ENCODE results near the gene TLX2. TPM values are rescaled to one million over a fixed set of nuclear protein-coding genes. Genes with fewer than 3 reads are reported as not detected.

Gene TLX2
- total RNA-seq, 1 experiment from 2014 or later, result 4.2 TPM

DNA sequence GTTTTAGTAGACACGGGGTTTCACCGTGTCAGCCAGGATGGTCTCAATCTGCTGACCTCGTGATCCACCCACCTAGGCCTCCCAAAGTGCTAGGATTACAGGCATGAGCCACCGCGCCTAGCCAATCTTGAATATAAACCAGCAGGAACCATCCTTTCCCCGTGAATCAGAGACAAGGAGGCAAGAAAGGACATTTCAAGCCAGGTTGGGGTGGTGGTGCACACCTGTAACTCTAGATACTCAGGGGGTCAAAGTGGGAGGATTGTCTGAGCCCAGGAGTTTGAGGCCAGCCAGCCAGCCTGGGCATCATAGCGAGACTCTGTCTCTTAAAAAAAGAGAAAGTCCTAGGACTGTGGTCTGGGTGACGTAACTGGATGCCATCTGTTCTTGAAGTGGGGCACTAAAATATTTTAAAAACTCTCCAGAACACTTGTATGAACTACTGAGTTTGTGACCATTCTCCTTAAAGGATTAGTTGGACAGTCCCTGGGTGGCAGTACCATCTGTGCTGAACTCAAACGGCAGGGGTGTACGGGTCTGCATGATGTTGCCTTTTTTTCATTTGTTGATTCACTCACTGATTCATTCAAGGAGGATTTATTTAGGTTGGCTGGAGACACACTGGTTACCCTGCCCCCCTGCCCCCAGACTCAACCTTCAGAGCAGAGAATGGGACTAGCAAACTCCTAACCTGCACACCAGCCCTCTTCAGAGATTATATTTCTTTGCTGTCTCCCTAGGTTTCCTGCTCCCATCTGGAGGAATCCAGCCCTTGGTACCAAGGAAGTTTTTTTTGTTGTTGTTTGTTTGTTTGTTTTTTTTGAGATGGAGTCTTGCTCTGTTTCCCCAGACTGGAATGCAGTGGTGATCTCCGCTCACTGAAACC lies 2.9 kb upstream of the TLX2 start:
- DNase-seq (ENCODE audit: low read depth), result no peak

- no peak for DNase-seq (ENCODE audit: low read depth)
Measured at GRCh38 chr2:74512744-74513604, 1.3 kb upstream of the TLX2 start.

- no peak for DNase-seq (ENCODE audit: low read depth)
Measured at GRCh38 chr2:74513605-74514367, 464 bp upstream of the TLX2 start.

GRCh38 chr2:74515271-74515980 lies 1.2 kb downstream of the TLX2 start:
- DNase-seq (ENCODE audit: low read depth), result no peak

DNA sequence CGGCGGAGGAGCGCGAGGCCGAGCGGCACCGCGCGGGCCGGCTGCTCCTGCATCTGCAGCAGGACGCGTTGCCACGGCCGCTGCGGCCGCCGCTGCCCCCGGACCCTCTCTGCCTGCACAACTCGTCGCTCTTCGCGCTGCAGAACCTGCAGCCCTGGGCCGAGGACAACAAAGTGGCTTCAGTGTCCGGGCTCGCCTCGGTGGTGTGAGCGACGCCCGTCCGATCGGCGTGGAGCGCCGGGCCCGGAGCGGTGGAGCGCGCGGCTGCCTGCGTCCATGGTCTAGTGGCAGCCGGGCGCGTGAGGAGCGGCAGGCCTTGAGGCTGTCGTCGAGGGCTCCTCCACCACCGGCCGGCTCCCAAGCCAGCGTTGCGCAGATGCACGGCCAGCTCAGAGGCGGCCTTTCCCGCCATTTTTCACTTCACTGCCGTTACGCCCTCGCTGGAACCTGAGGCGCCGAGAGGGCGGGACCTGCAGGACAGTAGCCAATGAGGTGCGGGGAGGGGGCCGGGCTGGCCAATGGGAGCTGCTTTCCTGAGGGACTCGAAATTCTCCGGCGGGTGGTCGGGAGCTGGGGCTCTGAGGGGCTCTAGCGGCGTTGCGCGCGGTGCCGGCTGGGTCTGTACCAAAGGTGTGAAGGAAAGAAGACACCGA lies 1.9 kb downstream of the TLX2 start:
- no peak for DNase-seq (ENCODE audit: low read depth)

DNA sequence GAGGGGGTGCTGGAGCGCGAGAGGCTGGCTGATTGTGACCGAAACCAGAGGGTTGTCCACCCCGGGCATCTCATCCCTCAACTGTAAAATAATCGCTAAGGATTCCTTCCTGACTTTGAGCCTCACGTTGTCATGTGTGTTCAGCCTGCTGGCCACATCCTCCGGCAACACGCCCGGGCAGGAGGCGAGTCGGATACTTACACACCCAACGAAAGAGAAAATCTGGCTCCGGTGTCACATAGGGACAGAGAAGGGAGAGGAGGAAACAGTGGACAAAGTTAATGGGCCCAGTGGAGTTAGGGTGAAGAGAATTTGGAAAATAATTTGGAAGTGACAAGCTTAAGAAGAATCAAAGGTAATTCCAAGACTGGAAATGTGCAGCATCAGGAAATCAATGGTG lies 2.4 kb downstream of the TLX2 start:
- DNase-seq (ENCODE audit: low read depth), result no peak

- no peak for DNase-seq (ENCODE audit: low read depth)
Measured at GRCh38 chr2:74522516-74522915, 8.3 kb downstream of the TLX2 start.

GRCh38 chr2:74524005-74524404 lies 9.8 kb downstream of the TLX2 start:
- no peak for DNase-seq (ENCODE audit: low read depth)

DNA sequence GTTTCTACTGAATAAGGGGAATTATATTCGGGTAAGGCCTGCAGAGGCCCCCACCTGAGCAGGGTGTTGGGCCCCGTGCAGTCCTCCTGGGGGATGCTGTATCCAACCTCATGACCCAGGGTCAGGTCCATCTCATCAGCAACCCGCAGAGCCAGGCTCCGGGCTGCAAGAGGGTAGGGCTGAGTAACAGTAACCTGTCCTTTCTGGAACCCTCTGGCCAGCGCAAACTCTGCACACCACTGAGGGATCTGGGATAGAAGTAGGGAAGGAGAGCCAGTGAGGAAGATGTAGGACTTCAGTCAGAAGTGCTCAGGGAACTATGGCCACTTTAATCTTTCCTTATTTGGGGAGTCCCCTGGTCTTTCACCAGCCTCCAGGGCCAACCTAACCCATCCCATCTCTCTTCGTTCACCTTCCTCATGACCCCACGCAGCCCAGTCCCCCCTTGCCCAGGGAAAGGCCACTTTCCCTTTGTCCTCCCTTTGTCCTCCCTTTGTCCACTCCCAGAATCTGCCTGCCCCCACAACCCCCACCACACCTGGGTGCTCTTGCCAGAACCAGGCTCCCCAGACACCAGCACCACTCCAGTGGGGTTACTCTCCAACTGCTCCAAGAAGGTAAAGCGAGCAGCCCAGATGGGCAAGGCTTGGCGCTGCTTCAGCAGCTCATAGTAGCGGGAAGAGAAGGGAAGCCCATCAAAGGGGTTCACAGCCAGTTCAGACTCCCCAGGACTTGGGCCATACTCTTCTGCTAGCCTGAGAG lies 10.9 kb downstream of the TLX2 start:
- no peak for DNase-seq (ENCODE audit: low read depth)

DNA sequence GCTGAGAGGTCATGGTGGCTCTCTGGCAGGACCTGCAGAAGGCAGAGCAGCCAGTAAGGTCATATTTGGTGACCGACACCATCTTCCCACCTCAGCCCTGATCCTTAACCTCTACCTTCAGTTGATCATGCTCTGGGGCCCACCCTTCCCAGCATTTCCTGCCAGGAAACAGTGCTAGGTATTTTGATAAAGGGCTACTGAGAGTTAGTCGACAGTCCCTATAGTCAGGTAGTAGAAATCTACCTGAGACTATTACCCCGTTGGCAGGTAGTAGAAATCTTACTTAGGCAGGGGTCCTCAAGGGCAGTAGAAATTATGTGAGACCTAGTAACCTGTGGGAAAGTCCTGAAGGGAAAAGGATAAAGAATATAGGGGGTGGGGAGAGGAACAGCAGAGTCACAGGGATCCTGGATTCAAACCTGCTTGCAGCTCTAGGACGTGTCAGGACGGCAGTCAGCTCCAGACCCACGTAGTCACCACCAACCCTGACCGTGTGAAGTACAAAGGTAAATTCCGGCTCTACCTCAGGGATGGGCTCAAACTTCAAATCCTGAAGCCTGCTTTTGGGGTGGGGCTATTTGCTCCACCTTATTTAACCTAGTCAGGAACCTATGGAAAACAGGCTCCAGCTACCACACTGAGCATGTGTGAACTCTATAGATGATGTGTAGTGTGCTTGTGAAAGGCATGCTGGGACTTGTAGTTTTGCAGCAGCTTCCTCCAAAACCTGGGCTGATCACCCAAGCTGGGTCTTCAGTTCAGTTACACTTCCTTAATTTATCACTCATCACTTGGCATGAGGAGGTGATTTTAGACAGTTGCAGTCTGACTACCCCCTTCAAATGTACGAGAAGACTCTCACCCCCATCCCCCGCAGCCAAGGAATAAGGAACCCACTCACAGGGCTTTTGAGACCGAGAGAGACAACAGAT lies 11.7 kb downstream of the TLX2 start, which contains the start of gene DQX1:
Gene DQX1, minus strand, starts transcription at position 515 of the 932 bp plus-strand sequence. Its CDS starts 502 bp downstream, at position 13.
- DNase-seq (ENCODE audit: low read depth), result peak; percentile 43

GRCh38 chr2:74526649-74527230 lies 12.5 kb downstream of the TLX2 start:
- DNase-seq (ENCODE audit: low read depth), result no peak

GRCh38 chr2:74527741-74528140 lies 13.5 kb downstream of the TLX2 start:
- DNase-seq (ENCODE audit: low read depth), result no peak

- DNase-seq (ENCODE audit: low read depth), result no peak
Measured at GRCh38 chr2:74528600-74529356, 14.5 kb downstream of the TLX2 start.

GRCh38 chr2:74529357-74530238 lies 15.3 kb downstream of the TLX2 start, which contains the start of the genes AUP1 and HTRA2:
Gene AUP1 (minus strand): TSS chr2:74529706. CDS start chr2:74529629, 77 bp downstream.
Gene HTRA2 (plus strand): TSS chr2:74529933. CDS start chr2:74530007, 74 bp downstream.
- peak; percentile 99 for DNase-seq (ENCODE audit: low read depth)

GRCh38 chr2:74530239-74531187 lies 16.3 kb downstream of the TLX2 start:
- peak; percentile 62 for DNase-seq (ENCODE audit: low read depth)
